Tibial nerve (tissue), 4 donors: ENCODE results near the gene NCR3LG1.

Experiments used
- CTCF ChIP-seq, 5 experiments: fragments of 200-600 bp in 3 of 5; fragments of 450-650 bp in 2 of 5; sonication (generic) in 3 of 5; IDR thresholded peaks; one replicate each; pipeline ENCODE4 v1.5.1; 2016 to 2019; ENCODE audit warnings: antibody characterized with exemption in 5 of 5, mild to moderate bottlenecking in 3 of 5, moderate library complexity in 2 of 5
- EP300 ChIP-seq, 2 donors: sonication (generic); formaldehyde crosslinking; IDR thresholded peaks; one replicate each; pipeline ENCODE4 v1.6.1; 2017; ENCODE audit warnings: antibody characterized with exemption in 2 of 2, mild to moderate bottlenecking in 1 of 2
- POLR2A ChIP-seq, 2 donors: fragments of 450-650 bp; IDR thresholded peaks; one replicate each; pipeline ENCODE4 v1.6.1; 2017; ENCODE audit warnings: antibody characterized with exemption in 2 of 2, mild to moderate bottlenecking in 2 of 2, moderate library complexity in 2 of 2

DNA sequence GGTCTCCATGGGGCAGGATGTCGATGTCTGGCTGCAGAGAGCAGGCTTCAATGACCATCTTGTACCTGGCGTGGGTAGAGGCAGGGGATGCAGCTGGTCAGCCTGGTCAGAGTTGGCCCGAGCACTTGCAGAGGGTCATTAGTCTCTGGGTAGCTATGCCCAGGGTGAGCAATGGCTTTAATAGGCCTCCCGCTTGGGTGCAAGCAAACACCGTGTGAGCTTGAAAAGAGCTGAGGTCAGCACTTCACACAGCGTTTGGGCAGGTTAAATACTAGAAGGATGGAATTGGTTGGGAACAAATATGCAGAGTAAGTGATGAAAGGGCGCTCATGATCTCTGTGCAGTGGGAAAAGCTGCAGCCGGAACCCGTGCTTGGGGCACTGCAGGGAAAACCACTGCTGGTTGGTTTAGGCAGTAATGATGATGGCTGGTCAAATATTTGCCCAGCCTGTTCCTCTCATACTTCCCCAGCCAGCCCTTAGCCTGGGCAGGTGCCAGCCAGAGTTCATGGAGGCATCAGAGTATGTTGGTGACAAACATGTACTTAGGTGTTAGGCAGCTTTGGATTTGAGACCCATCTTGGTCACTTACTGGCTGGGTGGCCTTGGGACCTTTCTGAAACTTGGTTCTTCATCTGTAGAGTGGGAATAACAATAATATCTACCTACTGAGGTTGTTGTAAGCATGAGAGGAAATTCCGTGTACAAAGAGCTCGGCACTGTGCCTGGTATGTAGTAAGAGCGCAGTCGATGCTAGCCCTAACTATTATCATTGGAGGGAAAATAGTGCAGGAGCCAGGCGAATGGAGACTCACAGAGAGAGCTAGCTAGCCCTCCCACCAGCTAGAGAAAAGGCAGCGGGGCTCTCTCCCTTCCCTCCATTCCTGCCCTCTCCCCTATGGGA lies 62.1 kb downstream of the NCR3LG1 start:
- no peak for TF ChIP-seq CTCF (IDR thresholded peaks at IDR 0.05)
- no peak for TF ChIP-seq EP300 (IDR thresholded peaks at IDR 0.05)
- no peak for TF ChIP-seq POLR2A (IDR thresholded peaks at IDR 0.05)
